Islet of Langerhans (tissue), 1 donor: ENCODE results near the gene ATF6B.

Experiments used
- FAIRE-seq: peaks from one replicate; lab custom pipeline; 2011; peaks lifted over from hg19 to GRCh38; lab: Jason Lieb, UNC

Gene ATF6B

GRCh38 chr6:32131439-32131948, 3.4 kb upstream of the ATF6B start:
- no peak for FAIRE-seq

GRCh38 chr6:32129297-32130088, 1.4 kb upstream of the ATF6B start:
- no peak for FAIRE-seq

GRCh38 chr6:32128751-32129296, 778 bp upstream of the ATF6B start:
- no peak for FAIRE-seq

- no peak for FAIRE-seq
Observed at GRCh38 chr6:32127409-32127716, 683 bp downstream of the ATF6B start.

- FAIRE-seq: no peak
Observed at GRCh38 chr6:32126880-32127279, 1.2 kb downstream of the ATF6B start.

- FAIRE-seq: no peak
Observed at GRCh38 chr6:32123681-32124080, 4.4 kb downstream of the ATF6B start.

- FAIRE-seq: no peak
Observed at GRCh38 chr6:32120573-32121059, 7.4 kb downstream of the ATF6B start.

- FAIRE-seq: no peak
Observed at GRCh38 chr6:32118782-32119628, 9.0 kb downstream of the ATF6B start.

- no peak for FAIRE-seq
Observed at GRCh38 chr6:32117461-32117860, 10.6 kb downstream of the ATF6B start.

GRCh38 chr6:32116674-32117073, 11.4 kb downstream of the ATF6B start:
- no peak for FAIRE-seq

- no peak for FAIRE-seq
Observed at GRCh38 chr6:32115623-32116022, 12.4 kb downstream of the ATF6B start.

GRCh38 chr6:32114796-32115195, 13.2 kb downstream of the ATF6B start:
- FAIRE-seq: no peak

- FAIRE-seq: no peak
Observed at GRCh38 chr6:32113386-32114352, 14.4 kb downstream of the ATF6B start.

- FAIRE-seq: no peak
Observed at GRCh38 chr6:32112431-32112980, 15.5 kb downstream of the ATF6B start.

GRCh38 chr6:32111424-32112066, 16.5 kb downstream of the ATF6B start:
- no peak for FAIRE-seq

GRCh38 chr6:32110632-32111031, 17.4 kb downstream of the ATF6B start:
- FAIRE-seq: no peak

GRCh38 chr6:32109765-32110160, 18.3 kb downstream of the ATF6B start:
- no peak for FAIRE-seq

- FAIRE-seq: no peak
Observed at GRCh38 chr6:32109114-32109764, 18.8 kb downstream of the ATF6B start, which contains the start of gene TNXB. TNXB (minus strand) TSS chr6:32109338; CDS start chr6:32098198, 11,140 bp downstream.

- no peak for FAIRE-seq
Observed at GRCh38 chr6:32108727-32109113, 19.3 kb downstream of the ATF6B start.

- no peak for FAIRE-seq
Observed at GRCh38 chr6:32108094-32108627, 19.9 kb downstream of the ATF6B start.
